ENCODE results near the gene OR4S1. TPM values are rescaled to one million over a fixed set of nuclear protein-coding genes. Genes with fewer than 3 reads are reported as not detected.

Gene OR4S1
- total and polyA plus RNA-seq, 2 donors (not counting 1 experiment from before 2014, with no cell fraction given) = not detected

DNA sequence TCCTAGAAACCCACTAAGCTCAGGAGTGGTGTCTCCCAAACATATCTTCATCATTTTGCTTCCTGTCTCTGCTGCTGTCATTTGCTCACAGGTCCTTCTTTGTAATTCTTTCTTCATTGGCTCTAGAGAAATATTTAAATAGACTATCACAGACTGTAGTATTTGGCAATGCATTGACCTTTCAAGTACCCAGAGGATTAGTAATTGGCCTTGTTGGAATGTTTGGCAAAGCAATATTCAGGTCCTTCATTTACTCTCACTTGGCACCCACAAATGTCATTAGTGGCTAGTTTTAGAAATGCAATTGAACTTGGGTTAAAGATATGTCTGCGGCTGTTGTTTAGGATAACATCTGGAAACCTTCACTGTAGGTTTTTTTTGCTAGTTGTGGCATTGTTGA is 48.7 kb downstream of the OR4S1 start:
- Mint-ChIP-seq H3K27ac (no peak overlapping the region), H3K9me3 (ENCODE audit: insufficient read depth) (peaks cover 5% of the 10 kb centered on the region)
- no peak for ATAC-seq (ENCODE audit: low read depth)

More for the DNA sequence above, 48.7 kb downstream of the OR4S1 start:
- Histone ChIP-seq H3K4me1 (ENCODE audit: control insufficient read depth in 2 of 2, insufficient read depth in 2 of 2, low read length in 2 of 2) (no peaks in the 10 kb centered on the region), H2AFZ (ENCODE audit: insufficient read depth, low read depth, low read length, poor library complexity, severe bottlenecking) (no peak overlapping the region), H3K9me3 (ENCODE audit: control extremely low read depth in 1 of 3, control insufficient read depth in 2 of 3, insufficient read depth in 1 of 3, low read length in 2 of 3) (peaks cover 0 to 12% (median 0%) of the 10 kb centered on the region in 3 donors), H3K27ac (ENCODE audit: low read length in 2 of 2) (no peak overlapping the region), H3K79me2 (ENCODE audit: control insufficient read depth, insufficient read depth, low read length) (no peaks in the 10 kb centered on the region), H3K27me3 (replicated peaks in 1 of 4; ENCODE audit: control extremely low read depth in 1 of 4, control insufficient read depth in 3 of 4, insufficient read depth in 4 of 4, low read length in 3 of 4) (no peaks in the 10 kb centered on the region), H3K4me3 (ENCODE audit: control extremely low read depth in 1 of 5, extremely low read depth in 1 of 5, insufficient read depth in 1 of 5, low read depth in 2 of 5, low read length in 4 of 5) (no peak overlapping the region), H3K9ac (ENCODE audit: low read length) (no peak overlapping the region), H3K4me2 (replicated peaks; ENCODE audit: low read depth, low read length, poor library complexity, severe bottlenecking) (no peak overlapping the region), H4K20me1 (ENCODE audit: control insufficient read depth, insufficient read depth, low read length, poor library complexity, severe bottlenecking) (no peaks in the 10 kb centered on the region), H3K36me3 (replicated peaks in 1 of 2; ENCODE audit: control extremely low read depth in 1 of 2, control insufficient read depth in 1 of 2, extremely low read depth in 1 of 2, insufficient read depth in 2 of 2, low read length in 1 of 2) (no peaks in the 10 kb centered on the region)
- Mint-ChIP-seq H3K4me3 (no peak overlapping the region), H3K4me1 (no peaks in the 10 kb centered on the region), H3K27me3 (no peaks in the 10 kb centered on the region)
- TF ChIP-seq, protein P1, sequence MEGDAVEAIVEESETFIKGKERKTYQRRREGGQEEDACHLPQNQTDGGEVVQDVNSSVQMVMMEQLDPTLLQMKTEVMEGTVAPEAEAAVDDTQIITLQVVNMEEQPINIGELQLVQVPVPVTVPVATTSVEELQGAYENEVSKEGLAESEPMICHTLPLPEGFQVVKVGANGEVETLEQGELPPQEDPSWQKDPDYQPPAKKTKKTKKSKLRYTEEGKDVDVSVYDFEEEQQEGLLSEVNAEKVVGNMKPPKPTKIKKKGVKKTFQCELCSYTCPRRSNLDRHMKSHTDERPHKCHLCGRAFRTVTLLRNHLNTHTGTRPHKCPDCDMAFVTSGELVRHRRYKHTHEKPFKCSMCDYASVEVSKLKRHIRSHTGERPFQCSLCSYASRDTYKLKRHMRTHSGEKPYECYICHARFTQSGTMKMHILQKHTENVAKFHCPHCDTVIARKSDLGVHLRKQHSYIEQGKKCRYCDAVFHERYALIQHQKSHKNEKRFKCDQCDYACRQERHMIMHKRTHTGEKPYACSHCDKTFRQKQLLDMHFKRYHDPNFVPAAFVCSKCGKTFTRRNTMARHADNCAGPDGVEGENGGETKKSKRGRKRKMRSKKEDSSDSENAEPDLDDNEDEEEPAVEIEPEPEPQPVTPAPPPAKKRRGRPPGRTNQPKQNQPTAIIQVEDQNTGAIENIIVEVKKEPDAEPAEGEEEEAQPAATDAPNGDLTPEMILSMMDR (IDR thresholded peaks at IDR 0.05) = no peak
- TF ChIP-seq EZH2 (IDR thresholded peaks at IDR 0.05; ENCODE audit: borderline replicate concordance, insufficient read depth, low read depth, low read length, poor library complexity, severe bottlenecking) = no peak
- WGBS (ENCODE audit: insufficient coverage) = 100% methylated on average over 1 of the region's 1 CpG
- ChIA-PET CTCF (no interaction called here), POLR2A (no interaction called here)
- intact Hi-C loops (cut with micrococcal nuclease) = no loop called here
- no peak for DNase-seq

Other genes with a start within 250 kb of the OR4S1 start
- gene OR4B1, start 89.4 kb upstream of the OR4S1 start, total RNA-seq = not detected in 2 replicates
- not detected in 2 replicates for gene OR4B1, start 89.4 kb upstream of the OR4S1 start, polyA plus RNA-seq
- gene OR4X2, start 61.1 kb upstream of the OR4S1 start, total RNA-seq = not detected in 2 replicates
- gene OR4X2, start 61.1 kb upstream of the OR4S1 start, polyA plus RNA-seq = not detected in 2 replicates
- not detected in 2 replicates for gene OR4X1, start 42.4 kb upstream of the OR4S1 start, total RNA-seq
- not detected in 2 replicates for gene OR4X1, start 42.4 kb upstream of the OR4S1 start, polyA plus RNA-seq
- gene OR4C3, start 18.7 kb downstream of the OR4S1 start, total RNA-seq = not detected in 2 replicates
- not detected in 2 replicates for gene OR4C3, start 18.7 kb downstream of the OR4S1 start, polyA plus RNA-seq
- not detected in 2 replicates for gene OR4C5, start 60.2 kb downstream of the OR4S1 start, total RNA-seq
- gene OR4C5, start 60.2 kb downstream of the OR4S1 start, polyA plus RNA-seq = not detected in 2 replicates
- not detected in 2 replicates for gene OR4A47, start 182.6 kb downstream of the OR4S1 start, total RNA-seq
- gene OR4A47, start 182.6 kb downstream of the OR4S1 start, polyA plus RNA-seq = not detected in 2 replicates

Data from B cell (primary cell).